K562 (cell line): ENCODE results near the gene LRRC8C. TPM values are rescaled to one million over a fixed set of nuclear protein-coding genes. Genes with fewer than 3 reads are reported as not detected.
A peak's percentile ranks its signal among the peaks of the same experiment; 100 is the strongest.

Experiments
- ATF7 ChIP-seq: fragments of 450-650 bp; IDR thresholded peaks from 2 replicates; pipeline ENCODE4 v1.7.1; 2014; ENCODE audit warnings: mild to moderate bottlenecking, moderate library complexity
- BRD4 ChIP-seq: fragments of 200-600 bp; sonication (generic); IDR thresholded peaks from 2 replicates; pipeline ENCODE4 v1.6.1; 2017; ENCODE audit warnings: inconsistent platforms
- CEBPG ChIP-seq, 3 experiments: fragments of 200-800 bp in 1 of 3; sonication (Bioruptor generic) in 1 of 3; sonication (generic) in 1 of 3; formaldehyde crosslinking in 1 of 3; IDR thresholded peaks in 2 of 3; conservative IDR thresholded peaks in 1 of 3; 2 replicates each; pipeline versions ENCODE4 v1.6.1 to v1.8.0; 2016 to 2022; ENCODE audit warnings: missing compliant biosample characterization in 2 of 3, missing genetic modification characterization in 2 of 3, mild to moderate bottlenecking in 1 of 3, missing genetic modification reagents in 1 of 3
- ETV1 ChIP-seq: fragments of 450-650 bp; conservative IDR thresholded peaks from 2 replicates; pipeline ENCODE4 v1.6.1; 2016; ENCODE audit warnings: missing genetic modification characterization, control low read depth, low read depth, missing compliant biosample characterization
- FOSL1 ChIP-seq: fragments of 200-800 bp; sonication (Bioruptor generic); conservative IDR thresholded peaks from 2 replicates; pipeline ENCODE4 v1.6.1; 2016; ENCODE audit warnings: missing genetic modification characterization, missing compliant biosample characterization
- FOXA1 ChIP-seq: fragments of 450-650 bp; IDR thresholded peaks from 2 replicates; pipeline ENCODE4 v1.6.1; 2016; ENCODE audit warnings: mild to moderate bottlenecking, borderline replicate concordance
- FOXK1 ChIP-seq: sonication (generic); formaldehyde crosslinking; IDR thresholded peaks from 2 replicates; pipeline ENCODE4 v1.8.0; 2022; ENCODE audit warnings: missing genetic modification reagents, mild to moderate bottlenecking, borderline replicate concordance
- MAFG ChIP-seq: fragments of 450-650 bp; conservative IDR thresholded peaks from 2 replicates; pipeline ENCODE4 v1.6.1; 2016; ENCODE audit warnings: missing genetic modification characterization, missing compliant biosample characterization
- MYBL2 ChIP-seq, 2 experiments: fragments of 450-650 bp in 1 of 2; sonication (generic) in 1 of 2; formaldehyde crosslinking in 1 of 2; IDR thresholded peaks; 2 replicates each; pipeline versions ENCODE4 v1.6.1 to v1.8.1; 2017 to 2022; ENCODE audit warnings: borderline replicate concordance in 1 of 2, inconsistent platforms in 1 of 2, low read depth in 1 of 2, mild to moderate bottlenecking in 1 of 2, missing genetic modification reagents in 1 of 2, moderate library complexity in 1 of 2
- NCOA2 ChIP-seq, 2 experiments: fragments of 450-650 bp; IDR thresholded peaks; 2 replicates each; pipeline ENCODE4 v1.6.1; 2018; ENCODE audit warnings: mild to moderate bottlenecking in 2 of 2, moderate library complexity in 1 of 2; ENCODE audit not compliant: partially characterized antibody in 2 of 2
- NFATC3 ChIP-seq: fragments of 450-650 bp; IDR thresholded peaks from 2 replicates; pipeline ENCODE4 v1.6.1; 2017; ENCODE audit warnings: mild to moderate bottlenecking
- RFX5 ChIP-seq: IDR thresholded peaks from 2 replicates; pipeline ENCODE4 v1.6.1; 2011; ENCODE audit warnings: low read depth, mild to moderate bottlenecking, improper control_type of control experiment, low read length
- SNRNP70 ChIP-seq: fragments of 200-400 bp; formaldehyde crosslinking; optimal IDR thresholded peaks from 2 replicates; pipeline ENCODE3; 2017; ENCODE audit warnings: low read depth, low read length
- THRAP3 ChIP-seq: fragments of 450-650 bp; IDR thresholded peaks from 2 replicates; pipeline ENCODE4 v1.6.1; 2016; ENCODE audit warnings: mild to moderate bottlenecking, inconsistent platforms, borderline replicate concordance
- ZBTB7A ChIP-seq: IDR thresholded peaks from 2 replicates; pipeline ENCODE4 v1.6.1; 2011; ENCODE audit warnings: low read depth, mild to moderate bottlenecking, low read length, moderate library complexity, borderline replicate concordance; ENCODE audit not compliant: control insufficient read depth
- ZC3H11A ChIP-seq: IDR thresholded peaks from 2 replicates; pipeline ENCODE4 v1.6.1; 2012; ENCODE audit warnings: low read depth, low read length, improper control_type of control experiment
- ZNF583 ChIP-seq: fragments of 250-450 bp; sonication (Bioruptor Pico); IDR thresholded peaks from 2 replicates; pipeline ENCODE4 v1.4.0; 2020
- ZNF785 ChIP-seq: fragments of 250-450 bp; sonication (Bioruptor Pico); IDR thresholded peaks from 2 replicates; pipeline ENCODE4 v1.4.0; 2020; ENCODE audit warnings: mild to moderate bottlenecking
- polyA plus RNA-seq, 8 experiments: library from polyadenylated mRNA; depleted of rRNA in 4 of 8; stranded (reverse) in 5 of 8; unstranded in 3 of 8; fragments of >200 nt; fragmentation: Nextera tagmentation in 2 of 8; fragmentation: Illumina TruSeq in 1 of 8; extraction: Ambion mirVana in 2 of 8; extraction: Trizol in 1 of 8; gene quantifications; 2 replicates each; pipeline versions ENCODE4 v1.2.1 to v1.2.3, GENCODE V29; 2011 to 2014; ENCODE audit warnings: inconsistent platforms in 1 of 8, missing spikeins in 1 of 8
- total RNA-seq, 7 experiments: library from RNA; depleted of rRNA in 6 of 7; stranded (reverse); fragments of >200 nt in 6 of 7; fragmentation: Illumina TruSeq in 2 of 7; extraction: Trizol in 2 of 7; gene quantifications; 2 replicates each; pipeline versions ENCODE4 v1.2.1 to v1.2.3, GENCODE V29; 2011 to 2021; ENCODE audit warnings: low replicate concordance in 1 of 7
- TF ChIP-seq, protein P1 (sequence below): fragments of 450-650 bp; formaldehyde crosslinking; IDR thresholded peaks from 2 replicates; pipeline ENCODE4 v1.4.0; 2020; ENCODE audit warnings: mild to moderate bottlenecking

Gene LRRC8C
- total and polyA plus RNA-seq, 9 of the 15 experiments (the other 6 are each of a cell fraction or from before 2014, with no cell fraction given): 1.00 to 12.5 (median 4.5) TPM

DNA sequence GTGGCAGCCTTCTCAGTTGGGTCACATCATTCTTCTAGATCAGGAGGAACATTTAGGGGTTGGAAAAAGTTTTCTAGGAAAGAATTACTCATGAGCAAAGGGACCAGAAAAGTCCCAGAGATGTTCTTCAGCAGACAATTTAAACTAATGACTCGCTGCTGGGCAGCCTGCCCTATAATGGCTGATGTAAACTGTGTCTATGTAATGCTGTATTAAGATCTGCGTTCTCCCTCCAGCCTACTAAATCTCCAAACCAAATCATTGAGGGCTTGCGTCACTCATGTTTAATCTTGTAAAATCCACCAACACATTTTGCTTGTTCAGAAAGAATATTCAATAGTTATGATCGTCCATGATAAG, 92.1 kb downstream of the LRRC8C start (continued):
- no peak for TF ChIP-seq FOXA1
- no peak for TF ChIP-seq NCOA2 (IDR thresholded peaks at IDR 0.05; ENCODE audit: partially characterized antibody in 2 of 2)
- no peak for TF ChIP-seq BRD4
- TF ChIP-seq ETV1: no peak
- no peak for TF ChIP-seq ZNF583 (CRISPR knock-in tag)
- no peak for TF ChIP-seq ZBTB7A
- no peak for TF ChIP-seq MAFG (tag)
- peak; percentile 29; the same call in 1 of the 2 replicates for TF ChIP-seq FOSL1 (tag)
- TF ChIP-seq NFATC3: no peak
- no peak for TF ChIP-seq CEBPG (CRISPR knock-in tag; IDR thresholded peaks at IDR 0.05)
- 0 out of 4 replicates have a peak, but pooled peaks of 1 of the 2 experiments have one; percentile 22 for TF ChIP-seq CEBPG (tag; conservative IDR thresholded peaks at IDR 0.05 in 1 of 2, IDR thresholded peaks at IDR 0.05 in 1 of 2)
- no peak for TF ChIP-seq SNRNP70
- no peak for TF ChIP-seq ATF7
- TF ChIP-seq ZNF785 (CRISPR knock-in tag): no peak
- TF ChIP-seq THRAP3: no peak
- TF ChIP-seq, protein P1, sequence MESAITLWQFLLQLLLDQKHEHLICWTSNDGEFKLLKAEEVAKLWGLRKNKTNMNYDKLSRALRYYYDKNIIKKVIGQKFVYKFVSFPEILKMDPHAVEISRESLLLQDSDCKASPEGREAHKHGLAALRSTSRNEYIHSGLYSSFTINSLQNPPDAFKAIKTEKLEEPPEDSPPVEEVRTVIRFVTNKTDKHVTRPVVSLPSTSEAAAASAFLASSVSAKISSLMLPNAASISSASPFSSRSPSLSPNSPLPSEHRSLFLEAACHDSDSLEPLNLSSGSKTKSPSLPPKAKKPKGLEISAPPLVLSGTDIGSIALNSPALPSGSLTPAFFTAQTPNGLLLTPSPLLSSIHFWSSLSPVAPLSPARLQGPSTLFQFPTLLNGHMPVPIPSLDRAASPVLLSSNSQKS (CRISPR knock-in tag): no peak
- no peak for TF ChIP-seq MYBL2 (IDR thresholded peaks at IDR 0.05; ENCODE audit: low read depth)
- TF ChIP-seq MYBL2 (CRISPR knock-in tag; IDR thresholded peaks at IDR 0.05; ENCODE audit: borderline replicate concordance): no peak
- no peak for TF ChIP-seq ZC3H11A
- no peak for TF ChIP-seq FOXK1 (CRISPR knock-in tag)
- no peak for TF ChIP-seq RFX5
